ENCODE results near the gene DSCAM. TPM values are rescaled to one million over a fixed set of nuclear protein-coding genes. Genes with fewer than 3 reads are reported as not detected.

The DSCAM gene
- total RNA-seq, 1 experiment from 2014 or later, result 0.66 TPM

- Histone ChIP-seq H3K36me3 (replicated peaks; ENCODE audit: control insufficient read depth, insufficient read depth, low read length) (no peaks in the 10 kb centered on the region), H3K4me3 (ENCODE audit: insufficient read depth, low read depth, low read length) (no peak overlapping the region), H3K27me3 (ENCODE audit: control insufficient read depth, insufficient read depth, low read length) (no peaks in the 10 kb centered on the region)
- DNase-seq, result no peak
These were observed 776.1 kb downstream of the DSCAM start for GRCh38 chr21:40070871-40071270.

- H3K27me3 ChIP-seq (ENCODE audit: control insufficient read depth, insufficient read depth, low read length), result no peaks in the 10 kb centered on the region
- no peak for DNase-seq
- H3K36me3 ChIP-seq (replicated peaks; ENCODE audit: control insufficient read depth, insufficient read depth, low read length), result no peaks in the 10 kb centered on the region
- H3K4me3 ChIP-seq (ENCODE audit: insufficient read depth, low read depth, low read length), result no peak overlapping the region
These were observed 779.2 kb downstream of the DSCAM start for GRCh38 chr21:40067751-40068150.

GRCh38 chr21:40066221-40066620 is 780.7 kb downstream of the DSCAM start:
- no peak for DNase-seq
- H3K36me3 ChIP-seq (replicated peaks; ENCODE audit: control insufficient read depth, insufficient read depth, low read length), result no peaks in the 10 kb centered on the region
- H3K27me3 ChIP-seq (ENCODE audit: control insufficient read depth, insufficient read depth, low read length), result no peaks in the 10 kb centered on the region
- no peak overlapping the region for H3K4me3 ChIP-seq (ENCODE audit: insufficient read depth, low read depth, low read length)

GRCh38 chr21:40060083-40060677 is 786.8 kb downstream of the DSCAM start:
- Histone ChIP-seq H3K27me3 (ENCODE audit: control insufficient read depth, insufficient read depth, low read length) (no peaks in the 10 kb centered on the region), H3K4me3 (ENCODE audit: insufficient read depth, low read depth, low read length) (no peak overlapping the region), H3K36me3 (replicated peaks; ENCODE audit: control insufficient read depth, insufficient read depth, low read length) (no peaks in the 10 kb centered on the region)

GRCh38 chr21:40057331-40057730 is 789.6 kb downstream of the DSCAM start:
- Histone ChIP-seq H3K36me3 (replicated peaks; ENCODE audit: control insufficient read depth, insufficient read depth, low read length) (no peaks in the 10 kb centered on the region), H3K4me3 (ENCODE audit: insufficient read depth, low read depth, low read length) (no peak overlapping the region), H3K27me3 (ENCODE audit: control insufficient read depth, insufficient read depth, low read length) (no peaks in the 10 kb centered on the region)
- no peak for DNase-seq

More at GRCh38 chr21:40060083-40060677, 786.8 kb downstream of the DSCAM start:
- no peak for DNase-seq

- H3K4me3 ChIP-seq (ENCODE audit: insufficient read depth, low read depth, low read length), result no peak overlapping the region
- DNase-seq, result no peak
- H3K36me3 ChIP-seq (replicated peaks; ENCODE audit: control insufficient read depth, insufficient read depth, low read length), result no peaks in the 10 kb centered on the region
- H3K27me3 ChIP-seq (ENCODE audit: control insufficient read depth, insufficient read depth, low read length), result no peaks in the 10 kb centered on the region
These were observed 790.9 kb downstream of the DSCAM start for GRCh38 chr21:40056031-40056430.

GRCh38 chr21:40054403-40054802 is 792.6 kb downstream of the DSCAM start:
- Histone ChIP-seq H3K36me3 (replicated peaks; ENCODE audit: control insufficient read depth, insufficient read depth, low read length) (no peaks in the 10 kb centered on the region), H3K4me3 (ENCODE audit: insufficient read depth, low read depth, low read length) (no peak overlapping the region), H3K27me3 (ENCODE audit: control insufficient read depth, insufficient read depth, low read length) (no peaks in the 10 kb centered on the region)
- no peak for DNase-seq

- H3K27me3 ChIP-seq (ENCODE audit: control insufficient read depth, insufficient read depth, low read length), result no peaks in the 10 kb centered on the region
- no peaks in the 10 kb centered on the region for H3K36me3 ChIP-seq (replicated peaks; ENCODE audit: control insufficient read depth, insufficient read depth, low read length)
- H3K4me3 ChIP-seq (ENCODE audit: insufficient read depth, low read depth, low read length), result no peak overlapping the region
- DNase-seq, result no peak
These were observed 794.0 kb downstream of the DSCAM start for GRCh38 chr21:40053007-40053406.

- H3K4me3 ChIP-seq (ENCODE audit: insufficient read depth, low read depth, low read length), result no peak overlapping the region
- H3K36me3 ChIP-seq (replicated peaks; ENCODE audit: control insufficient read depth, insufficient read depth, low read length), result no peaks in the 10 kb centered on the region
- no peak for DNase-seq
- no peaks in the 10 kb centered on the region for H3K27me3 ChIP-seq (ENCODE audit: control insufficient read depth, insufficient read depth, low read length)
These were observed 794.7 kb downstream of the DSCAM start for GRCh38 chr21:40052276-40052675.

GRCh38 chr21:40051801-40052200 is 795.2 kb downstream of the DSCAM start:
- no peak for DNase-seq
- no peaks in the 10 kb centered on the region for H3K27me3 ChIP-seq (ENCODE audit: control insufficient read depth, insufficient read depth, low read length)
- no peaks in the 10 kb centered on the region for H3K36me3 ChIP-seq (replicated peaks; ENCODE audit: control insufficient read depth, insufficient read depth, low read length)
- no peak overlapping the region for H3K4me3 ChIP-seq (ENCODE audit: insufficient read depth, low read depth, low read length)

- H3K36me3 ChIP-seq (replicated peaks; ENCODE audit: control insufficient read depth, insufficient read depth, low read length), result no peaks in the 10 kb centered on the region
- no peak overlapping the region for H3K4me3 ChIP-seq (ENCODE audit: insufficient read depth, low read depth, low read length)
- no peaks in the 10 kb centered on the region for H3K27me3 ChIP-seq (ENCODE audit: control insufficient read depth, insufficient read depth, low read length)
- DNase-seq, result peak; percentile 68
These were observed 797.0 kb downstream of the DSCAM start for GRCh38 chr21:40049931-40050290.

- H3K36me3 ChIP-seq (replicated peaks; ENCODE audit: control insufficient read depth, insufficient read depth, low read length), result no peaks in the 10 kb centered on the region
- DNase-seq, result peak; percentile 28
- H3K4me3 ChIP-seq (ENCODE audit: insufficient read depth, low read depth, low read length), result no peak overlapping the region
- H3K27me3 ChIP-seq (ENCODE audit: control insufficient read depth, insufficient read depth, low read length), result no peaks in the 10 kb centered on the region
These were observed 797.7 kb downstream of the DSCAM start for GRCh38 chr21:40049031-40049930.

- no peak for DNase-seq
- Histone ChIP-seq H3K27me3 (ENCODE audit: control insufficient read depth, insufficient read depth, low read length) (no peaks in the 10 kb centered on the region), H3K4me3 (ENCODE audit: insufficient read depth, low read depth, low read length) (no peak overlapping the region), H3K36me3 (replicated peaks; ENCODE audit: control insufficient read depth, insufficient read depth, low read length) (no peaks in the 10 kb centered on the region)
These were observed 798.8 kb downstream of the DSCAM start for GRCh38 chr21:40047993-40048730.

GRCh38 chr21:40047211-40047610 is 799.7 kb downstream of the DSCAM start:
- H3K27me3 ChIP-seq (ENCODE audit: control insufficient read depth, insufficient read depth, low read length), result no peaks in the 10 kb centered on the region
- DNase-seq, result no peak
- no peaks in the 10 kb centered on the region for H3K36me3 ChIP-seq (replicated peaks; ENCODE audit: control insufficient read depth, insufficient read depth, low read length)
- no peak overlapping the region for H3K4me3 ChIP-seq (ENCODE audit: insufficient read depth, low read depth, low read length)

GRCh38 chr21:40043866-40044265 is 803.1 kb downstream of the DSCAM start:
- Histone ChIP-seq H3K4me3 (ENCODE audit: insufficient read depth, low read depth, low read length) (no peak overlapping the region), H3K36me3 (replicated peaks; ENCODE audit: control insufficient read depth, insufficient read depth, low read length) (no peaks in the 10 kb centered on the region), H3K27me3 (ENCODE audit: control insufficient read depth, insufficient read depth, low read length) (no peaks in the 10 kb centered on the region)
- no peak for DNase-seq
